ENCODE results near the gene NLRP6.
A peak's percentile ranks its signal among the peaks of the same experiment; 100 is the strongest.
"Not testable (repeated sequence)": the region's sequence is repeated elsewhere in the genome, so short reads cannot be mapped to it uniquely, and the experiment has no call there.

NLRP6 gene

GRCh38 chr11:326842-327580 lies 48.8 kb downstream of the NLRP6 start:
- peak in 5 of 6 experiments; percentile 47 to 67 (median 61) for DNase-seq

- DNase-seq = no peak
Observed at GRCh38 chr11:327581-327923, 49.3 kb downstream of the NLRP6 start.

- DNase-seq = no peak
Observed at GRCh38 chr11:328012-328411, 49.8 kb downstream of the NLRP6 start.

GRCh38 chr11:328516-329100 lies 50.4 kb downstream of the NLRP6 start:
- not testable (repeated sequence) for DNase-seq

GRCh38 chr11:329886-330253 lies 51.7 kb downstream of the NLRP6 start:
- no peak for DNase-seq

GRCh38 chr11:330307-330693 lies 52.1 kb downstream of the NLRP6 start:
- DNase-seq = no peak

- DNase-seq = no peak
Observed at GRCh38 chr11:330694-331357, 52.6 kb downstream of the NLRP6 start.

- no peak for DNase-seq
Observed at GRCh38 chr11:331358-332060, 53.3 kb downstream of the NLRP6 start.

- no peak for DNase-seq
Observed at GRCh38 chr11:332651-333480, 54.7 kb downstream of the NLRP6 start.

GRCh38 chr11:333616-334263 lies 55.5 kb downstream of the NLRP6 start:
- not testable (repeated sequence) for DNase-seq

GRCh38 chr11:334264-334994 lies 56.2 kb downstream of the NLRP6 start:
- no peak for DNase-seq

Measured in stimulated activated naive CD4-positive, alpha-beta T cell (primary cell).